Hepatocyte (in vitro differentiated cells): ENCODE results near the gene AEN. TPM values are rescaled to one million over a fixed set of nuclear protein-coding genes. Genes with fewer than 3 reads are reported as not detected.

ENCODE experiments used
- DNase-seq: peaks from one replicate; pipeline ENCODE4 v3.0.0-alpha.2; 2016; ENCODE audit warnings: low spot score
- H2AFZ ChIP-seq: fragments of 200-600 bp; sonication (generic); 2 replicates; pipeline ENCODE4 v1.6.0; 2016; ENCODE audit warnings: antibody characterized with exemption, mild to moderate bottlenecking
- H3K27ac ChIP-seq: fragments of 200-600 bp; sonication (generic); 2 replicates; pipeline ENCODE4 v1.5.1; 2016; ENCODE audit warnings: mild to moderate bottlenecking
- H3K27me3 ChIP-seq: fragments of 200-600 bp; sonication (generic); 2 replicates; pipeline ENCODE4 v1.6.1; 2016
- H3K36me3 ChIP-seq: fragments of 200-600 bp; sonication (generic); replicated peaks from 2 replicates; pipeline ENCODE4 v1.5.1; 2016; ENCODE audit warnings: low read depth; ENCODE audit not compliant: insufficient read depth
- H3K4me1 ChIP-seq: fragments of 200-600 bp; sonication (generic); 2 replicates; pipeline ENCODE4 v1.5.1; 2016; ENCODE audit warnings: mild to moderate bottlenecking, moderate library complexity; ENCODE audit not compliant: insufficient read depth
- H3K4me2 ChIP-seq: fragments of 200-600 bp; sonication (generic); 2 replicates; pipeline ENCODE4 v1.6.0; 2016
- H3K4me3 ChIP-seq: fragments of 200-600 bp; sonication (generic); 2 replicates; pipeline ENCODE4 v1.5.1; 2016; ENCODE audit warnings: mild to moderate bottlenecking
- H3K79me2 ChIP-seq: fragments of 200-600 bp; sonication (generic); 2 replicates; pipeline ENCODE4 v1.6.0; 2017; ENCODE audit warnings: mild to moderate bottlenecking
- H3K9me2 ChIP-seq: fragments of 200-600 bp; sonication (generic); replicated peaks from 2 replicates; pipeline ENCODE4 v1.6.0; 2017; ENCODE audit warnings: mild to moderate bottlenecking; ENCODE audit not compliant: insufficient read depth
- H3K9me3 ChIP-seq: fragments of 200-600 bp; sonication (generic); 2 replicates; pipeline ENCODE4 v1.5.1; 2016; ENCODE audit warnings: low read depth, mild to moderate bottlenecking
- H4K20me1 ChIP-seq: fragments of 200-600 bp; sonication (generic); 2 replicates; pipeline ENCODE4 v1.6.0; 2016; ENCODE audit warnings: mild to moderate bottlenecking; ENCODE audit not compliant: insufficient read depth, poor library complexity, severe bottlenecking
- EZH2 ChIP-seq: fragments of 200-600 bp; sonication (generic); IDR thresholded peaks from 2 replicates; pipeline ENCODE4 v1.6.1; 2016; ENCODE audit warnings: antibody characterized with exemption, mild to moderate bottlenecking, borderline replicate concordance
- EZH2phosphoT487 ChIP-seq: fragments of 200-600 bp; sonication (generic); IDR thresholded peaks from one replicate; pipeline ENCODE4 v1.6.1; 2018; ENCODE audit warnings: antibody characterized with exemption, mild to moderate bottlenecking, low read depth, moderate library complexity; ENCODE audit not compliant: unreplicated experiment, severe bottlenecking
- WGBS: methylation state at CpG from one replicate; pipeline ENCODE4 v1.1.6; 2016; ENCODE audit warnings: low lambda C conversion rate; ENCODE audit errors: missing lambda C conversion rate; 5-methylcytosine and 5-hydroxymethylcytosine counted together
- polyA plus RNA-seq: library from polyadenylated mRNA; unstranded; fragments of >200 nt; fragmentation: Nextera tagmentation; extraction: Ambion mirVana; gene quantifications from 2 replicates; pipeline ENCODE4 v1.2.1, GENCODE V29; 2016
- total RNA-seq: library from RNA; depleted of rRNA; stranded (reverse); fragments of >200 nt; gene quantifications from 2 replicates; pipeline ENCODE4 v1.2.3, GENCODE V29; 2014
- TF ChIP-seq, protein P1 (sequence below): fragments of 200-600 bp; sonication (generic); IDR thresholded peaks from 2 replicates; pipeline ENCODE4 v1.5.1; 2016; ENCODE audit warnings: antibody characterized with exemption, mild to moderate bottlenecking; ENCODE audit not compliant: poor library complexity

The AEN gene
- total and polyA plus RNA-seq, 2 experiments from 2014 or later: 18.3 to 25.0 TPM

DNA sequence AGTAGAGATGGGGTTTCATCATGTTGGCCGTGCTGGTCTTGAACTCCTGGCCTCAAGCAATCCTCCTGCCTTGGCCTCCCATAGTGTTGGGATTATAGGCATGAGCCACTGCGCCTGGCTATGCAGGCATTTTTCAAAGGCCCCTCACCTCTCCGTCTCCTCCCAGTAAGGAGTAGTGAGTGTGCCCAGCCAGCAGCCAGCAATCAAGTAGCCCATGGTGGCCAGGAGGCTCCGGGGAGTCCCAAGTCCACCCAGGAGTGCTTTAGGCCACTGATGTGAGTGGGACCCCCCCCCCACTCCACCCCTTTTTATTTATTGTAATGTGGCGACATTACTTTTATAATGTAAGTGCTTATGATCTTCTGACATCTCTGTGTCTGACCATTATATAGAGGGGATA is 25.8 kb downstream of the AEN start:
- 89% methylated on average over 5 of the region's 5 CpGs for WGBS
- Histone ChIP-seq H3K27me3 (no peaks in the 10 kb centered on the region), H3K4me2 (no peak overlapping the region), H3K4me1 (peaks cover 4% of the 10 kb centered on the region), H3K79me2 (no peaks in the 10 kb centered on the region), H3K9me3 (no peaks in the 10 kb centered on the region), H4K20me1 (no peaks in the 10 kb centered on the region), H2AFZ (no peak overlapping the region), H3K36me3 (no peaks in the 10 kb centered on the region), H3K4me3 (no peak overlapping the region), H3K27ac (no peak overlapping the region), H3K9me2 (no peaks in the 10 kb centered on the region)
- no peak for DNase-seq
- TF ChIP-seq, protein P1, sequence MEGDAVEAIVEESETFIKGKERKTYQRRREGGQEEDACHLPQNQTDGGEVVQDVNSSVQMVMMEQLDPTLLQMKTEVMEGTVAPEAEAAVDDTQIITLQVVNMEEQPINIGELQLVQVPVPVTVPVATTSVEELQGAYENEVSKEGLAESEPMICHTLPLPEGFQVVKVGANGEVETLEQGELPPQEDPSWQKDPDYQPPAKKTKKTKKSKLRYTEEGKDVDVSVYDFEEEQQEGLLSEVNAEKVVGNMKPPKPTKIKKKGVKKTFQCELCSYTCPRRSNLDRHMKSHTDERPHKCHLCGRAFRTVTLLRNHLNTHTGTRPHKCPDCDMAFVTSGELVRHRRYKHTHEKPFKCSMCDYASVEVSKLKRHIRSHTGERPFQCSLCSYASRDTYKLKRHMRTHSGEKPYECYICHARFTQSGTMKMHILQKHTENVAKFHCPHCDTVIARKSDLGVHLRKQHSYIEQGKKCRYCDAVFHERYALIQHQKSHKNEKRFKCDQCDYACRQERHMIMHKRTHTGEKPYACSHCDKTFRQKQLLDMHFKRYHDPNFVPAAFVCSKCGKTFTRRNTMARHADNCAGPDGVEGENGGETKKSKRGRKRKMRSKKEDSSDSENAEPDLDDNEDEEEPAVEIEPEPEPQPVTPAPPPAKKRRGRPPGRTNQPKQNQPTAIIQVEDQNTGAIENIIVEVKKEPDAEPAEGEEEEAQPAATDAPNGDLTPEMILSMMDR: no peak
- no peak for TF ChIP-seq EZH2
- no peak for TF ChIP-seq EZH2phosphoT487

DNA sequence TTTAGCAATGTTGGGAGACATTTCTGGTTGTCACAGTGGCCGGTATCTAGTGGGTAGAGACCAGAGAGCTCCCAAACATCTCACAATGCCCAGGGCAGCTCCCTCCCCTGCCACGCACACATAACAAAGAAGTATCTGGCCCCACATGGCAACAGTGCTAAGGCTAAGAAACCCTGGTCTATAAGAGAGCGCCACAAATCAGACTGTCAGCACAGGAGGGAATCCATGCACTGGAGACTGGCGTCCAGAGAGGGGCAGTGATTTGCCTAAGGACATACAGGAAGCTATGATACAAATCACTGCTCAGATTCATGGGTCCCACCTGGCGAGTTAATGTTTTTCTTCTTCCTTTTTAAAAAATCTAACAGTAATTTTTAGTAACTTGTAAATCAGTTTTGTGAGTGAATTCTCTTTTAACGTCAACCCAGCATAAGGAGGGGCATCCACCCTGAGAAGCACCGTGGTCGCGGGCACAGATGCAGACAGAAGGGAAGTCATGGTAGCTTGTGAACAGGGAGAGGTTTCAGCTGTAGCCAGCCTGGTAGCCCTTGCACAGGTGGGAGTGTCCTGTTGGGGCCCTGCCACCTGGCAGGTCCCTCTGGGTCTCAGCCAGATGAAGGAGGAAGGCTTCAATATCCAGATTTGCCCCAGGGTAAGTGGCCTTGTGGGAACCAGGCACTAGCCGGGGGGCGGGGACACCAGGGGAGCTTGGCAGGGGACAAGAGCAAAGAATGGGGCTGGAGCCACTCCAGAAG is 26.4 kb downstream of the AEN start:
- no peak for DNase-seq
- no peak overlapping the region for H3K27ac ChIP-seq

DNA sequence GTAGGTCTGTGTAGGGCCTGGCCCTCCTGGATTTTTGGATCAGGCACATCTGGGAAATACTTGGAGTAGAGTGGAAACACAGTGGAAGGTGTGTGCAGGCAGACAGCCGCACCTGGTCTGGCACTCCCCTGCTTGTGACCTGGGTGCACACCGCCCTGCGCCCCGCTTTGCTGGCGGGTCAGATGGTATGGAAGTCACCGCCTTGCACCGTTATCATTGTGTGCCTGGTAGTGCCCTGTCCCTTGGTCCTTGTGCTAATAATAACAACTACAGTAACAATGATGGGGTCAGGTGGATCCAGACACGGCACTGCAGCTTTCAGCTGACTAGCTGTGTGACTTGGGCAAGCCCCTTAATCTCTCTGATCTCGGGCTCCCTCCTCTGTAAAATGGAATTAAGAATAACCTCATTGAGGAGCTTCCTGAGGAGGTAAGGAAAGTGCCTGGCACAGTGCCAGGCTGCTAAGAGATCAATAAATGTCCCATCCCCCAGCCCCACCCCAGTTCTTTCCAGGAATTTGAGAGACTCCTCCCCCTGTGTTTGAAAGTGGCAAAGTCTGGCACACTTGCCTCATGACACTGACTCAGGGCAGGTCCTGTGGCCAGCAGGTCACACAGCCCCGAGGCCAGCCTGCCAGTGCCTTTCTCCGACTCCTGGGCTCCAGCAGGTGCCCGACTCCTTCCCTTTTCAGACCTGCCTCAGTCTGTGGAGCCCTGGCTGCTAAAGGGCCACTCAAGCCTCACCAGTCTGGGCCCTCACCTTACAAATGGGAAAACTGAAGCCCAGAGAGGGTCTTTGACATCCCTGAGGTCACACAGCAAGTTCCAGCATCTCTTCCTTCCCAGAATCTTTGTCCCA is 27.4 kb downstream of the AEN start:
- Histone ChIP-seq H3K27me3 (no peaks in the 10 kb centered on the region), H3K27ac (no peak overlapping the region), H3K4me2 (no peak overlapping the region), H3K9me3 (no peaks in the 10 kb centered on the region), H3K79me2 (no peaks in the 10 kb centered on the region), H3K4me3 (no peak overlapping the region), H3K4me1 (peaks cover 4% of the 10 kb centered on the region), H3K9me2 (no peaks in the 10 kb centered on the region), H3K36me3 (no peaks in the 10 kb centered on the region), H2AFZ (no peak overlapping the region), H4K20me1 (no peaks in the 10 kb centered on the region)
- WGBS: 90% methylated on average over 12 of the region's 12 CpGs
- peak; percentile 49 for DNase-seq
- TF ChIP-seq, protein P1: no peak
- TF ChIP-seq EZH2 (no peak), EZH2phosphoT487 (no peak)

More for the DNA sequence above, 26.4 kb downstream of the AEN start:
- Histone ChIP-seq H3K79me2 (no peaks in the 10 kb centered on the region), H3K4me2 (no peak overlapping the region), H2AFZ (no peak overlapping the region), H3K4me3 (no peak overlapping the region), H3K9me3 (no peaks in the 10 kb centered on the region), H3K36me3 (no peaks in the 10 kb centered on the region), H3K4me1 (peaks cover 4% of the 10 kb centered on the region), H4K20me1 (no peaks in the 10 kb centered on the region), H3K9me2 (no peaks in the 10 kb centered on the region), H3K27me3 (no peaks in the 10 kb centered on the region)
- no peak for TF ChIP-seq EZH2phosphoT487
- no peak for TF ChIP-seq EZH2
- TF ChIP-seq, protein P1: no peak
- WGBS: 91% methylated on average over 11 of the region's 11 CpGs
